GM10248 (cell line): Measurements from ENCODE around the gene PLP2.

Experiments used
- CTCF ChIA-PET: fragments of 300-600 bp; sonication (Branson Sonifier 250); formaldehyde crosslinking; extraction: SDS; loops from one replicate; lab custom pipeline; 2021; ENCODE audit warnings: antibody characterized with exemption; lab: Yijun Ruan, JAX
- POLR2A ChIA-PET: fragments of 350-650 bp; sonication (Branson Sonifier 250); formaldehyde crosslinking; extraction: SDS; loops from one replicate; lab custom pipeline; 2020; ENCODE audit warnings: antibody characterized with exemption; lab: Yijun Ruan, JAX
- DNase-seq: peaks from one replicate; pipeline ENCODE4 v3.0.0; 2012; ENCODE audit errors: extremely low spot score
- TF ChIP-seq, protein P1 (sequence below): IDR thresholded peaks from 2 replicates; pipeline ENCODE4 v1.5.1; 2012; ENCODE audit warnings: mild to moderate bottlenecking, low read depth; ENCODE audit errors: extremely low read depth, missing control alignments, control extremely low read depth

The PLP2 gene

GRCh38 chrX:49209434-49210251 is 37.9 kb downstream of the PLP2 start:
- TF ChIP-seq, protein P1, sequence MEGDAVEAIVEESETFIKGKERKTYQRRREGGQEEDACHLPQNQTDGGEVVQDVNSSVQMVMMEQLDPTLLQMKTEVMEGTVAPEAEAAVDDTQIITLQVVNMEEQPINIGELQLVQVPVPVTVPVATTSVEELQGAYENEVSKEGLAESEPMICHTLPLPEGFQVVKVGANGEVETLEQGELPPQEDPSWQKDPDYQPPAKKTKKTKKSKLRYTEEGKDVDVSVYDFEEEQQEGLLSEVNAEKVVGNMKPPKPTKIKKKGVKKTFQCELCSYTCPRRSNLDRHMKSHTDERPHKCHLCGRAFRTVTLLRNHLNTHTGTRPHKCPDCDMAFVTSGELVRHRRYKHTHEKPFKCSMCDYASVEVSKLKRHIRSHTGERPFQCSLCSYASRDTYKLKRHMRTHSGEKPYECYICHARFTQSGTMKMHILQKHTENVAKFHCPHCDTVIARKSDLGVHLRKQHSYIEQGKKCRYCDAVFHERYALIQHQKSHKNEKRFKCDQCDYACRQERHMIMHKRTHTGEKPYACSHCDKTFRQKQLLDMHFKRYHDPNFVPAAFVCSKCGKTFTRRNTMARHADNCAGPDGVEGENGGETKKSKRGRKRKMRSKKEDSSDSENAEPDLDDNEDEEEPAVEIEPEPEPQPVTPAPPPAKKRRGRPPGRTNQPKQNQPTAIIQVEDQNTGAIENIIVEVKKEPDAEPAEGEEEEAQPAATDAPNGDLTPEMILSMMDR, result no peak
- DNase-seq, result no peak
- CTCF ChIA-PET, result interaction anchor here (1.2 kb wide), 1 partner anchor 17 kb away, joined by 4 read pairs; no protein-coding TSS in a partner anchor
- POLR2A ChIA-PET, result no interaction called here

- no peak for DNase-seq
- CTCF ChIA-PET, result interaction anchor here (1.2 kb wide), 1 partner anchor 18 kb away, joined by 4 read pairs; no protein-coding TSS in a partner anchor
- POLR2A ChIA-PET, result no interaction called here
- TF ChIP-seq, protein P1, result no peak
These were observed 38.7 kb downstream of the PLP2 start for GRCh38 chrX:49210406-49210805.

- TF ChIP-seq, protein P1, result no peak
- ChIA-PET POLR2A (no interaction called here), CTCF (no interaction called here)
- no peak for DNase-seq
These were observed 39.4 kb downstream of the PLP2 start for GRCh38 chrX:49211074-49211473.

DNA sequence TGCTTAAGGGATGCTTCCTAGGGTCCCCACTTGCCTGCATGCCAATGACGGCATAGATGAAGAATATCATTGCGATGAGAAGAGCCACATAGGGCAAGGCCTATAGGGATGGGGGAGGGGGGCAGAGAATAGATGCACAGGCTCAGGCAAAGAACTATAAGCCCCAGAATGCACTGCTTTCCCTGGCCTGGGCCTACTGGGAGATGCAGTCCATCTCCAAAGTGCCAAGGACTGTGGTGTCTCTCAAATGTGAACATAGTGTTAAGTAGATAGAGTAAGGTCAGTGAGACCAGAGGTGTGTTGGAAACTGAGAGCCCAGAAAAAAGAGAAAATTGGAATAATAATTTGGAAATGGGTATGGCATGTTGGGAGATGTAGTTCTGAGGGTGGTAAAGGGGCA is 40.5 kb downstream of the PLP2 start:
- CTCF ChIA-PET, result no interaction called here
- DNase-seq, result no peak
- TF ChIP-seq, protein P1, result no peak
- POLR2A ChIA-PET, result no interaction called here

GRCh38 chrX:49212861-49213260 is 41.2 kb downstream of the PLP2 start:
- DNase-seq, result no peak
- ChIA-PET CTCF (no interaction called here), POLR2A (no interaction called here)
- TF ChIP-seq, protein P1, result no peak

DNA sequence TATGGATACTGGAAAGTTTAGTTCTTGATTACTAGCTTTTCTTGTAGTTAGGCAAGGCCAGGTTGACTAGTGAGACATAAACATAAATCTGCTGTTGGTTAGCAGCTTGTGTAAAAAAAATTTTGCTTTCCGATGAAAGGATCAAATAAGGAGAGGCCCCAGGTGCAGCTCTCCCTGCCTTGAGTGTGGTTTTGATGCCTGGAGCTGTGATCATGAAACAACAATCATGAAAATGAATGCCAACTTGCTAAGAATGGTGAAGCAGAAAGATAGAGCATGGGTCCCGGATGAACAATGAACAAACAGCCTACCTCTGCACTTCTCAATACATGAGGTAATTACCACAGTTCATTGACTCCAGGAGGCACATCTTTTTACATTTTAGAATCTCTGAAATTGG is 42.7 kb downstream of the PLP2 start:
- ChIA-PET POLR2A (no interaction called here), CTCF (no interaction called here)

More for the DNA sequence above, 42.7 kb downstream of the PLP2 start:
- DNase-seq, result no peak
- TF ChIP-seq, protein P1, result no peak
